Muscle layer of duodenum (tissue), 2 donors: Measurements from ENCODE around the gene ESRRG.

Experiments
- H3K27ac ChIP-seq: one replicate; pipeline ENCODE4 v1.7.0; 2013; ENCODE audit warnings: mild to moderate bottlenecking, low read length
- H3K27me3 ChIP-seq: one replicate; pipeline ENCODE4 v1.7.0; 2013; ENCODE audit warnings: low read depth, mild to moderate bottlenecking, control low read depth, low read length
- H3K36me3 ChIP-seq, 2 donors: one replicate each; pipeline ENCODE4 v1.7.0; 2013; ENCODE audit warnings: low read length in 2 of 2, control low read depth in 1 of 2, mild to moderate bottlenecking in 1 of 2; ENCODE audit not compliant: insufficient read depth in 2 of 2, control insufficient read depth in 1 of 2
- H3K4me1 ChIP-seq, 2 donors: one replicate each; pipeline ENCODE4 v1.7.0; 2013; ENCODE audit warnings: low read length in 2 of 2, mild to moderate bottlenecking in 2 of 2, control low read depth in 1 of 2, moderate library complexity in 1 of 2; ENCODE audit not compliant: insufficient read depth in 2 of 2, control insufficient read depth in 1 of 2
- H3K4me3 ChIP-seq, 2 donors: one replicate each; pipeline ENCODE4 v1.7.0; 2013; ENCODE audit warnings: low read length in 2 of 2, low read depth in 1 of 2, mild to moderate bottlenecking in 1 of 2
- H3K9me3 ChIP-seq, 2 donors: one replicate each; pipeline ENCODE4 v1.7.0; 2013; ENCODE audit warnings: low read length in 2 of 2, control low read depth in 1 of 2, mild to moderate bottlenecking in 1 of 2; ENCODE audit not compliant: control insufficient read depth in 1 of 2
- donor health status: healthy.

The ESRRG gene

DNA sequence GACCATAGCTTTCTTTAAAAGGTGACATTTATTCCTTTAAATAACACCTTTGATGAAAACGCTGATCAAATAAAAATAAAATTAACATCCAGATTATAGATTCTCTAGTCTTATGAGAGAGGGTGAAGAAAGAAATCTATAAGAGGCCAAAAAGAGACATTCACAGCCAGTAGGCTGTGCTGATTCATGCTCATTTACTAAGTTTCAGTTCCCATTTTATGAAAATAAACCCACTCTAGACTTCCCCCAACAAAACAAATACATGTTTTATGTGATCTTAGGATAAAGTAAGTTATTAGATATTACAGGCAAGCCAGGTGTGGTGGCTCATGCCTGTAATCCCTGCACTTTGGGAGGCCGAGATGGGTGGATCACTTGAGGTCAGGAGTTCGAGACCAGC, 21.1 kb downstream of the ESRRG start:
- Histone ChIP-seq H3K4me1 (no peaks in the 10 kb centered on the region), H3K4me3 (no peak overlapping the region), H3K9me3 (no peaks in the 10 kb centered on the region), H3K27me3 (no peaks in the 10 kb centered on the region), H3K36me3 (no peaks in the 10 kb centered on the region), H3K27ac (no peak overlapping the region)

- Histone ChIP-seq H3K4me3 (no peak overlapping the region), H3K36me3 (no peaks in the 10 kb centered on the region), H3K9me3 (no peaks in the 10 kb centered on the region), H3K27me3 (no peaks in the 10 kb centered on the region), H3K27ac (no peak overlapping the region), H3K4me1 (no peaks in the 10 kb centered on the region)
Observed at GRCh38 chr1:216700779-216701178, 22.4 kb downstream of the ESRRG start.

DNA sequence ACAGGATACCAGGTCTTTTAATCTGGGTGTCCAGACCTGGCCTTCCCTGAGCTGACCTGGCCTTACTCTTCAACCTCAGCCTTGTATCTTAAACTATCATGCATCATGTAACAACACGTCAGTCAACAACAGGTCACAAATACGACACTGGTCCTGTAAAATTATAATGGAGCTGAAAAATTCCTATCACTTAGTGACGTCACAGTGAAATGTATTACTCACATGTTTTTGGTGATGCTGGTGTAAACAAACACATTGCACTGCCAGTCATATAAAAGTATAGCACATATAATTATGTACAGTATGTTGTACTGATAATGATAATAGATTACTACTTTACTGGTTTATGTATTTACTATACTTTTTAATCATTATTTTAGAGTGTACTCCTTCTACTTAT, 31.5 kb downstream of the ESRRG start:
- Histone ChIP-seq H3K4me3 (no peak overlapping the region), H3K27ac (no peak overlapping the region), H3K27me3 (no peaks in the 10 kb centered on the region), H3K4me1 (no peaks in the 10 kb centered on the region), H3K36me3 (no peaks in the 10 kb centered on the region), H3K9me3 (no peaks in the 10 kb centered on the region)

- Histone ChIP-seq H3K36me3 (no peaks in the 10 kb centered on the region), H3K27ac (no peak overlapping the region), H3K4me3 (no peak overlapping the region), H3K4me1 (no peaks in the 10 kb centered on the region), H3K27me3 (no peaks in the 10 kb centered on the region), H3K9me3 (no peaks in the 10 kb centered on the region)
Observed at GRCh38 chr1:216690603-216691002, 32.6 kb downstream of the ESRRG start.

GRCh38 chr1:216688127-216688657, 35.0 kb downstream of the ESRRG start:
- Histone ChIP-seq H3K4me1 (no peaks in the 10 kb centered on the region), H3K27me3 (no peaks in the 10 kb centered on the region), H3K9me3 (no peaks in the 10 kb centered on the region), H3K36me3 (no peaks in the 10 kb centered on the region), H3K4me3 (no peak overlapping the region), H3K27ac (no peak overlapping the region)

- no peak overlapping the region for H3K27ac ChIP-seq
- H3K4me3 ChIP-seq: no peak overlapping the region
- no peaks in the 10 kb centered on the region for H3K9me3 ChIP-seq
- no peaks in the 10 kb centered on the region for H3K27me3 ChIP-seq
- no peaks in the 10 kb centered on the region for H3K4me1 ChIP-seq
- no peaks in the 10 kb centered on the region for H3K36me3 ChIP-seq
Observed at GRCh38 chr1:216686860-216687766, 36.1 kb downstream of the ESRRG start.

- Histone ChIP-seq H3K9me3 (no peaks in the 10 kb centered on the region), H3K27me3 (no peaks in the 10 kb centered on the region), H3K36me3 (no peaks in the 10 kb centered on the region), H3K4me3 (no peak overlapping the region), H3K4me1 (no peaks in the 10 kb centered on the region), H3K27ac (no peak overlapping the region)
Observed at GRCh38 chr1:216682752-216683151, 40.5 kb downstream of the ESRRG start.

DNA sequence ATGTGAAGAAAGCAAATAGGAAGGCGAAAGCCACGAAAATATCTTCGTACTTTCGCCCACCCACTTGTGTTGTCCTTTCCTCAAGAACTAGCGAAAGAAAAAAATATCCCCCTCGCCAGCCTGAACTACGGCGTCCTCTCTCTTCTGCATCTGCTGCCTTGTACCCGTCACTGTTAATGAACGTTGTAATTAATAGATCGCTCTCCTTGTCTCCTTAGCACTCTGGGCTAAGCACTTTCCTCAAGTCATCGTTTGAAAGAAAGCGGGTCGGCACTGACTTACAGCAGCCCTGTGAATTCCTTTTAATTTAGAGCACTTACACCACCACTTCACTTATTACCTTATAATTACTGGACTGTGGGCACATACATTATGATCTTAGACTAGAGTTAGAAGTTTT, 44.1 kb downstream of the ESRRG start:
- Histone ChIP-seq H3K4me1 (no peaks in the 10 kb centered on the region), H3K9me3 (no peaks in the 10 kb centered on the region), H3K4me3 (no peak overlapping the region), H3K36me3 (peaks cover 0 to 5% of the 10 kb centered on the region in 2 donors), H3K27me3 (no peaks in the 10 kb centered on the region), H3K27ac (no peak overlapping the region)

DNA sequence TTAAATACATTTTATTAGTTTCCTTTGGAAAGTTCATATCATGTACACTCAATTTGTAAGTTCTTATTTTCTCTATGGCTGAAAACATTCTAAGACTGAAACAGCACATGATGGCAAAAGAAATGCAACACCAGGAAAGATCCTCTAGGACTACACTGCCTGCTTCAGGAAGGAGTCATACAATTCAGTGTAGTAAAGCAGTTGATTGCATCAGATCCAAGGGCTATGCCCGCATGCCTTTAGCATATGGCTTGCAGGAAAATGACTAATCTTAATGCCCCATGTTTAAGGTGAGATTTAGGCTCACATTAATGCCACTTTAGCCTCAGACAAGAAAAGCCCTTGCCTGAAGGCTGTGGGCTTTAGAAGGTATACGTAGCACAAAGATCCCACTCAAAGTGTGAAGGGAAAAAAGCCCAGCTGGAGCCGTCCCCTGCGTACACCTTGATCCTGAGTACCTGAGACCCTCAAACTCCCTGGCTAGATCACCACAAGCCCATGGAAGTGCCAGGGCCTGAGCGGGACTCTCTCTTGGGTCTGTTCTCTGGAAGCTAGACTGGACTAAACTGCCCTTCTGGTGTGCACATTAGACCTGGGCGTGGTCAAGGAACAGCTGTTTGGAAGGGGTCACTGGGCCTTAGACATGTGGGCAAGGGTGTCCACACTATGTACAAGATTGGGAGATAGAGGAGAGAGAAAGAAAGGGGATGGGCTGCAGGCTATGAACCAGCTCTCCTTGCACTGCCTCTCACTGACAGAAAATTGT, 52.9 kb downstream of the ESRRG start:
- Histone ChIP-seq H3K4me1 (no peaks in the 10 kb centered on the region), H3K36me3 (no peaks in the 10 kb centered on the region), H3K27ac (no peak overlapping the region), H3K4me3 (no peak overlapping the region), H3K9me3 (no peaks in the 10 kb centered on the region), H3K27me3 (no peaks in the 10 kb centered on the region)

DNA sequence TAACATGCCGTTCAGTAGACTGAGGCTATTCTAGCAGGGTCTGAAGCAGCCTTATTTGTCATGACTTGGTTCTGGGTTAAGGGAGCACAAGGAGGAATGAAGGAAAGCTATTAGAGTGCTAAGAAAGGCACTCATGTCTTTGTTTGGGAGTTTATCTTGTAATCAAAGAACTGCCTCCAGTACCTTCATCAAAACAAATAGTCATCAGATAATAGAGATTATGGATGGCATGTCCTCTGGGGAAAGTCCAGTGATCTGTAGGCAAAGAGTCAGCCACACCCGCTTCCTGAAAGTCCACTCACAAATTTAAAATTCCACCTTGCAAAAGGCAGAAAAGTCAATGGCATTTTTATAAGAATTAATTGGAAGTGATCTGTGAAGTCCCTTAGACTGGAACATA, 56.8 kb downstream of the ESRRG start:
- no peaks in the 10 kb centered on the region for H3K9me3 ChIP-seq
- no peak overlapping the region for H3K4me3 ChIP-seq
- no peaks in the 10 kb centered on the region for H3K27me3 ChIP-seq
- H3K4me1 ChIP-seq: no peaks in the 10 kb centered on the region
- no peak overlapping the region for H3K27ac ChIP-seq
- H3K36me3 ChIP-seq: no peaks in the 10 kb centered on the region

DNA sequence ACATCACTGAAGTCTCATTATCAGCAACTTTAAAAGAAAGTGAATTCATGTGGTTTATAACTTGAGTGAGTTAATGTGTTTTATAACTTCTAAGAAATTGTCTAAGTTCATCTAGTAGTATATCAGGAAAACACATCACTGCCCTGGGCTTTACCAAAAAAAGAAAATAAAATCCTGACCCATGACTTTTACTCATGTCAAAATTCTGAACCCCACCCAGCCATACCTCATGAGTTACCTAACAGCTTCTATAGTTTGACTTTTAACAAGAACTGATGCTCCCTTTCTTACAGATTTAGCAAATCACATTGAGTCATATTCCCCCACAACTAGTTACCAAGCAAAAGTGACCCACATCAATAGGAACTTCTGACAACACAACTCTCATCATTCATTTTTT, 57.4 kb downstream of the ESRRG start:
- Histone ChIP-seq H3K36me3 (no peaks in the 10 kb centered on the region), H3K27me3 (no peaks in the 10 kb centered on the region), H3K27ac (no peak overlapping the region), H3K4me1 (no peaks in the 10 kb centered on the region), H3K9me3 (no peaks in the 10 kb centered on the region), H3K4me3 (no peak overlapping the region)
